GM12878 (cell line): ENCODE results near the gene HS1BP3. TPM values are rescaled to one million over a fixed set of nuclear protein-coding genes. Genes with fewer than 3 reads are reported as not detected.

Source experiments
- ATAC-seq: fragments of 200-7000 bp; cut with Tn5 transposase; 3 replicates; pipeline ENCODE4 v1.9.1; 2020; ENCODE audit warnings: mild to moderate bottlenecking, moderate library complexity
- BruUV-seq: library from RNA; stranded (reverse); fragments of 400-500 nt; replicated peaks from 2 replicates; lab custom pipeline; 2021; lab: Mats Ljungman, UMichigan
- CTCF ChIA-PET: fragments of 300-600 bp; sonication (Branson Sonifier 250); formaldehyde crosslinking; extraction: SDS; loops from one replicate; lab custom pipeline; 2021; ENCODE audit warnings: inconsistent platforms; lab: Yijun Ruan, JAX
- POLR2A ChIA-PET: fragments of 350-600 bp; formaldehyde crosslinking; extraction: SDS; loops from one replicate; lab custom pipeline; 2021; ENCODE audit warnings: inconsistent platforms; lab: Charles Lee
- RAD21 ChIA-PET: fragments of 300-600 bp; sonication (Branson Sonifier 250); formaldehyde crosslinking; loops from one replicate; lab custom pipeline; 2023; ENCODE audit warnings: antibody characterized with exemption; ENCODE audit not compliant: unreplicated experiment; lab: Charles Lee
- SMC1A ChIA-PET: fragments of 300-600 bp; sonication (Branson Sonifier 250); formaldehyde crosslinking; loops from one replicate; lab custom pipeline; 2023; ENCODE audit not compliant: unreplicated experiment, uncharacterized antibody; lab: Charles Lee
- DNase-seq: peaks from one replicate; pipeline ENCODE4 v3.0.0-alpha.2; 2011; ENCODE audit warnings: low read depth, low spot score
- FAIRE-seq: peaks from 3 replicates; lab custom pipeline; 2011; peaks lifted over from hg19 to GRCh38; lab: Jason Lieb, UNC
- H2AFZ ChIP-seq: 2 replicates; pipeline ENCODE4 v1.6.0; 2011; ENCODE audit warnings: low read depth, low read length, control low read depth; ENCODE audit not compliant: control insufficient read depth
- H3K27ac ChIP-seq: 2 replicates; pipeline ENCODE4 v1.5.1; 2011; ENCODE audit warnings: control low read depth; ENCODE audit not compliant: control insufficient read depth, insufficient read depth
- H3K27me3 ChIP-seq, 2 experiments: replicated peaks in 1 of 2; 2 replicates each; pipeline versions ENCODE4 v1.6.0 to v1.6.1; 2011; ENCODE audit warnings: low read length in 1 of 2; ENCODE audit not compliant: control insufficient read depth in 2 of 2, insufficient read depth in 2 of 2
- H3K36me3 ChIP-seq, 2 experiments: 2 replicates each; pipeline ENCODE4 v1.5.1; 2011; ENCODE audit warnings: low read length in 1 of 2; ENCODE audit not compliant: control insufficient read depth in 2 of 2, insufficient read depth in 2 of 2
- H3K4me1 ChIP-seq: 2 replicates; pipeline ENCODE4 v1.6.1; 2011; ENCODE audit warnings: mild to moderate bottlenecking, low read length, moderate library complexity, mixed read lengths; ENCODE audit not compliant: control insufficient read depth, insufficient read depth
- H3K4me2 ChIP-seq: 2 replicates; pipeline ENCODE4 v1.6.0; 2011; ENCODE audit warnings: control low read depth; ENCODE audit not compliant: control insufficient read depth, insufficient read depth
- H3K4me3 ChIP-seq: fragments of 200-600 bp; sonication (generic); 2 replicates; pipeline ENCODE4 v1.5.1; 2016
- H3K79me2 ChIP-seq: 2 replicates; pipeline ENCODE4 v1.6.0; 2011; ENCODE audit warnings: low read length; ENCODE audit not compliant: control insufficient read depth, insufficient read depth
- H3K9ac ChIP-seq: 2 replicates; pipeline ENCODE4 v1.8.0; 2011; ENCODE audit warnings: low read length, control low read depth, mixed read lengths; ENCODE audit not compliant: control insufficient read depth, insufficient read depth
- H3K9me3 ChIP-seq: replicated peaks from 3 replicates; pipeline ENCODE4 v1.5.1; 2011; ENCODE audit warnings: mild to moderate bottlenecking, low read length; ENCODE audit not compliant: control insufficient read depth, insufficient read depth
- H4K20me1 ChIP-seq: 2 replicates; pipeline ENCODE4 v1.6.0; 2011; ENCODE audit not compliant: control insufficient read depth, insufficient read depth
- BCL11A ChIP-seq: IDR thresholded peaks from 2 replicates; pipeline ENCODE4 v1.6.1; 2011; ENCODE audit warnings: low read depth, low read length
- CREM ChIP-seq: IDR thresholded peaks from 2 replicates; pipeline ENCODE4 v1.6.1; 2014; ENCODE audit warnings: antibody characterized with exemption, low read depth
- E2F8 ChIP-seq: fragments of 450-650 bp; IDR thresholded peaks from 2 replicates; pipeline ENCODE4 v1.6.1; 2018; ENCODE audit warnings: mild to moderate bottlenecking, low read depth, moderate library complexity; ENCODE audit not compliant: partially characterized antibody
- GABPA ChIP-seq: IDR thresholded peaks from 2 replicates; pipeline ENCODE4 v1.6.1; 2014; ENCODE audit warnings: antibody characterized with exemption, low read depth, mild to moderate bottlenecking, inconsistent platforms
- HDAC2 ChIP-seq: fragments of 200-600 bp; sonication (generic); IDR thresholded peaks from 2 replicates; pipeline ENCODE4 v1.6.1; 2017
- NR2F1 ChIP-seq: fragments of 450-650 bp; conservative IDR thresholded peaks from 2 replicates; pipeline ENCODE4 v1.6.1; 2017; ENCODE audit warnings: mild to moderate bottlenecking
- SREBF1 ChIP-seq: IDR thresholded peaks from 2 replicates; pipeline ENCODE4 v1.6.1; 2012; ENCODE audit warnings: mild to moderate bottlenecking, low read length
- WGBS: methylation state at CpG from one replicate; pipeline ENCODE4 v1.1.6; 2016; ENCODE audit warnings: low lambda C conversion rate; ENCODE audit not compliant: insufficient replicate concordance, insufficient coverage; ENCODE audit errors: missing lambda C conversion rate; 5-methylcytosine and 5-hydroxymethylcytosine counted together
- in situ Hi-C: fragments of 300-500 bp; cut with MboI; formaldehyde crosslinking; loops from 9 replicates; pipeline ENCODE4 v1.14.3; 2018; ENCODE audit warnings: mixed read lengths
- intact Hi-C: fragments of 100-400 bp; cut with micrococcal nuclease; formaldehyde crosslinking; loops from one replicate; pipeline ENCODE4 v1.14.2; 2022; ENCODE audit not compliant: unreplicated experiment
- polyA plus RNA-seq, 11 experiments: library from polyadenylated mRNA; depleted of rRNA in 4 of 11; unstranded in 6 of 11; stranded (reverse) in 5 of 11; fragments of >200 nt; fragmentation: Nextera tagmentation in 4 of 11; fragmentation: Illumina TruSeq in 1 of 11; extraction: Ambion mirVana in 4 of 11; extraction: Trizol in 1 of 11; gene quantifications; 1 replicate in 1 of 11; 2 replicates in 10 of 11; pipeline versions ENCODE4 v1.2.1 to v1.2.3, GENCODE V29; 2011 to 2016; ENCODE audit warnings: inconsistent platforms in 2 of 11, missing spikeins in 2 of 11, low read depth in 1 of 11
- total RNA-seq, 4 experiments: library from RNA; depleted of rRNA in 3 of 4; stranded (reverse); fragments of >200 nt in 3 of 4; fragmentation: Illumina TruSeq in 1 of 4; extraction: Trizol in 1 of 4; gene quantifications; 2 replicates each; pipeline versions ENCODE4 v1.2.1 to v1.2.3, GENCODE V29; 2013 to 2021

The HS1BP3 gene
- total and polyA plus RNA-seq, 10 of the 15 experiments (the other 5 are each of a cell fraction or from before 2014, with no cell fraction given) = 0.47 to 7.2 (median 4.6) TPM

GRCh38 chr2:20647211-20647610 lies 3.7 kb downstream of the HS1BP3 start:
- 46% methylated on average over 3 of the region's 3 CpGs for WGBS
- no peak for ATAC-seq
- no peaks in the 10 kb centered on the region for H3K79me2 ChIP-seq
- H3K4me2 ChIP-seq = no peak overlapping the region
- no peak overlapping the region for H2AFZ ChIP-seq
- in situ Hi-C loops = no loop called here
- no peak overlapping the region for H3K4me3 ChIP-seq
- no peaks in the 10 kb centered on the region for H4K20me1 ChIP-seq
- H3K27ac ChIP-seq = no peak overlapping the region
- no TSS peak for BruUV-seq
- intact Hi-C loops = no loop called here
- RAD21 ChIA-PET = interaction anchor here (1.4 to 1.5 kb wide), 2 partner anchors 203 to 236 kb away, joined by 4 read pairs; no protein-coding TSS in a partner anchor
- no peak for DNase-seq
- H3K4me1 ChIP-seq = peaks cover 4% of the 10 kb centered on the region
- no peak overlapping the region for H3K9ac ChIP-seq
- no peaks in the 10 kb centered on the region for H3K9me3 ChIP-seq
- CTCF ChIA-PET = interaction anchor here (1.0 to 2.0 kb wide), 4 partner anchors 11 to 237 kb away, joined by 3 to 5 read pairs (median 4); partner anchors contain the start of gene RHOB
- POLR2A ChIA-PET = no interaction called here
- no peak for TF ChIP-seq GABPA
- no peak for TF ChIP-seq BCL11A
- TF ChIP-seq CREM = no peak
- TF ChIP-seq NR2F1 = no peak
- TF ChIP-seq E2F8 = no peak
- no peak for TF ChIP-seq HDAC2
- TF ChIP-seq SREBF1 = no peak
- SMC1A ChIA-PET = interaction anchor here (0.5 to 1.0 kb wide), 3 partner anchors 15 to 220 kb away, joined by 3 read pairs; no protein-coding TSS in a partner anchor
- FAIRE-seq = no peak
- peaks cover 0 to 3% of the 10 kb centered on the region in 2 experiments; a peak in 1 of 4 replicates for H3K36me3 ChIP-seq
- H3K27me3 ChIP-seq = 0 out of 4 replicates have a peak, but pooled peaks cover 0 to 1% of the 10 kb centered on the region in 2 experiments
